ENCODE data around the gene LIPC. TPM values are rescaled to one million over a fixed set of nuclear protein-coding genes. Genes with fewer than 3 reads are reported as not detected.

The LIPC gene
- total RNA-seq, 2 donors from 2014 or later, result 0.50 to 0.68 TPM

DNA sequence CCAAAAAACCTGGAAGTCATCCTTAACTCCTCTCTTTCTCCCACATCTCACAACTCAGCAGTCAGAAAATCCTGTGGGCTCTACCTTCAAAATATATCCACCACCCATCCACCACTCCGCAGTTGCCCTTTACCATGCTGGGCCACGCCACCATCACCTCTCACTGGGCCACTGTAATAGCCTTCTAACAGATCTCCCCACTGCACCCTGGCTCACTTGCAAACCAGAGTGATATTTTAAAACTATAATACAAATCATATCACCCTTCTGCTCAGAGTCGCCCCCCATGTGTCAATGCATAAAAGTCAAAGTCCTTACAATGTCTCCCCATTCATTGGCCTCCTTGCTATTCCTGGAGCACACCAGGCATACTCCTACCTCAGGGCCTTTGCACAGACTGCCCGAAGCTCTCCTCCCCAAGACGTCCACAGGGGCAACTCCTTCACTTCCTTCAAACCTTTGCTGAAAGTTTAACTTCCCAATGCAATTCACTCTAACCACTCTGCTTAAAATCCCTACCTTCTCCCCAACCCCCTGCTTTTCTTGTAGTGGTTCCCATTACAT lies 1.5 kb upstream of the LIPC start:
- intact Hi-C loops (cut with DNase I), result loop anchor here in 1 of 2 donors (10.0 kb wide), 1 partner anchor 324 kb away; no protein-coding TSS in a partner anchor
- no peak for DNase-seq

DNA sequence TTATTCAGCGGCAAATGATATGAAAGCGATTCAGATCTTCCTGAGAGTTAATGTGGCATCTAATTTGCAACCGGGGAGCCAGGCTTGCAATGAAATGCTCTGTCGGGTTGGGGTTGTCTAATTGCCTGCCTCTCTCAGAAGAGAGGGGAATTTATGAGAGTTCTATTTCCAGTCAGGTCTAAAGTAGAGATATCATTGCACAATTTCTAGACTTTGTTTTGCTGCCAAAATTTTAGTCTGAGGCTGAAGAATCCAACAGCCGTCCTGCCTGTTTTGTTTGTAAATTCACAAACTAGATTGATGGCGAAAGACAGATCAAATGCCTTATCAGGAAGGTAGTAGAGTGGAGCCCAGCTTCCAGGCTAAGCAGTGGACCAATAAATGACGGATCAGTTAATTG lies 610 bp downstream of the LIPC start:
- ATAC-seq (peak in 1 of 2 donors; percentile 64), DNase-seq (no peak)
- intact Hi-C loops (cut with DNase I), result loop anchor here in 1 of 2 donors (10.0 kb wide), 1 partner anchor 322 kb away; no protein-coding TSS in a partner anchor

More for the DNA sequence above, 1.5 kb upstream of the LIPC start:
- no peak for ATAC-seq

DNA sequence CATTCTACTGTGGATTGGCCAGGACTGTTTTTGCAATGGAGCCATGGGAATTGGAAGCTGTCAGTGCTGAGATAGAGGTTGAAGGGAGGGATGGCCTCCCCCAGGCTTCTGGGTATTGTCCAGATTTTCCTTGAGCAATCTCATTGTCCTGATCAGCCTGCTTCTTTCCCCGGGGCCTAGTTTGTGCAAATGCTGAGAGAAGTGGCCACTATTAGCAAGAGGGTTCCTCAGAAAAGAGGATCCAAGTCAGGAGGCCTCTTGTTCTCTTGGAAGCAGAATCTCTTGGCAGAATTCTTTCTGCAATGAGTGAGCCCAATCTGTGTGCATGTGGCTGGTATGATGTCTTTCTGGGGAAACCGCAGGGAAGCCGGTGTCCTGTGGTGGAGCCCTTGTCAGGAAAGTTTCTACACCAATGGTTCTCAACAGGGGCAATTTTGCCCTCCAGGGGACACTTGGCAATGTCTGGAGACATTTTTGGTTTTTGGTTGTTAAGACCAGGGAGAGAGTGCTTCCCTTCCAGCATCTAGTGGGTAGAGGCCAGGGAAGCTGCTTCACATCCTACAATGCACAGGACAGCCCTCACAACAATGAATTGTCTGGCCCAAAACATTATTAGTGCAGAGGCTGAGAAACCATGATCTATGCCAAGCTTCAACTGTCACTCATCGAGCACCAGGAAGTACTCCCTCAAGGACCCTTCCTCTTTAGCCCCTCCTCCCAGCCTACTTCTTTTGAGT lies 2.0 kb downstream of the LIPC start:
- ATAC-seq (peak; percentile 26 to 63), DNase-seq (no peak)
- intact Hi-C loops (cut with DNase I), result loop anchor here in 1 of 2 donors (10.0 kb wide), 1 partner anchor 321 kb away; no protein-coding TSS in a partner anchor

DNA sequence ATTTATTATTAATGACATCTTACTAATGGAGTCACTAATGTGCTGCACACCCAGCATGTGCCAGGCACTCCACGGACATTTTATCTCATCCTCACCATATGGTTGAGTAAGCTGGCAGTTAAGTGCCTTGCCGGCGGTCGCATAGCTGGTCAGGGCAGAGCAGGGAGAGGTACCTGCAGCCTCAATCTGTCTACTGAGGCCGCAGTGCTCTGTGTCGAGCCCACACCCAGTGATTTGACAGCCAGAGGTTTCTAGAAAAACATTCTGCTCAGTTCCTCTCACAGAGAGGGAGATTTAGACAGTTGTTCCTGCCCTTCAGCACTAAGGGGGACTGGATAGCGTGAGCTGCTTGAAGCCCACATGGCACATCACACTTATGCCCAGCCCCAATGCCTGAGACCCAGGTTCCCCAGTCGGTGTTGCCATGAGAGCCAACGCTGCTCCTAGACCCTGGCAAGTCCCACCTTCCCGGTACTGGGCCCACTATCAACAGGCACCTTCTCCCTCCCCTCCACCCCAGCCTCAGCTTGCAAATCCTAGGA lies 2.6 kb downstream of the LIPC start:
- intact Hi-C loops (cut with DNase I), result loop anchor here in 1 of 2 donors (10.0 kb wide), 1 partner anchor 320 kb away; no protein-coding TSS in a partner anchor
- ATAC-seq (no peak), DNase-seq (no peak)

DNA sequence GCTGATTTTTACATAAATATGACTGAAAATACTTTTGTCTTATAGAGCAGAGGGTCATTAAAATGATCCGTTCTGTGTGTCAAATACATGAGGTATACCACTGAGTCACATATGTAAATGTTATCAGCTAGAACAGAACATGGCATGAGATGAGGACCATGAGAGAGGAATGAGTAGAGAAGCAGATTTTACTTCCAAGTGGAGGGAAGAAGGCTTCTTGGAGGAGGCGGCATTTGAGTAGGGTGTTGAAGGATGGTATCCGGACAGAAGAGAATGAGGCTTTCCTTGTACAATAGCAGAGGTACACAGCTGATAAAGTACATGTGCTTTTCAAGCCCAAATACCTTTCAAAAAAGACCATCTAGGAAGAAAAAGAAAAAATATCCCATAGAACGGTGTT lies 4.8 kb downstream of the LIPC start:
- DNase-seq (no peak), ATAC-seq (no peak)
- intact Hi-C loops (cut with DNase I), result loop anchor here in 1 of 2 donors (5.0 to 10.0 kb wide), 2 partner anchors 104 to 318 kb away; no protein-coding TSS in a partner anchor

DNA sequence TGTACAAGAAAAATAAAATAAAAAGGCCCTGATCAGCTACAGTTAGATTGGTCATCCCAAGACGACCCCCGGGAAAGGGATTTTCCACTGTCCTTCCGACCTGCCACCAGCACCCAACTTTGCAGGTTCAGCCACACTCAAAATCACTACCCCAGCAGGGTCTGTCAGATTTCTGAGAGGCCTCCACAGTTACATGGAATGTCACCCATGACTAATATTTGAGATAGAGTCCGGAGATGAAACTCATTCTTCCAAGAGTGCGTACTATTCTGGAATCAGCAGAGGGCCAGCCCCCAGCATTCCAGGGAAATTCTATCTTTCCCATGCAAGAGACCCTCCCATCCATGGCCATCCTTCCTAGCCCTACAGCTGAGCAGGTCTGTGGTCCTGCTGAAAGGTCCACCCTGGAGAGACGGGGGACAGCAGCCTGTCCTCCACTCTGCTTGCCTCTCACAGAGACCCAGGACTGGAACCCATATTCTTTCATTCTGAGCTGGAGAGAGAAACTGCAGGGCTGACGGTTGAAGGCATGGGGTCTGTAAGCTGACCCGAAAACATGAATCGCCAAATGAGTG lies 5.8 kb downstream of the LIPC start:
- ATAC-seq, result no peak

DNA sequence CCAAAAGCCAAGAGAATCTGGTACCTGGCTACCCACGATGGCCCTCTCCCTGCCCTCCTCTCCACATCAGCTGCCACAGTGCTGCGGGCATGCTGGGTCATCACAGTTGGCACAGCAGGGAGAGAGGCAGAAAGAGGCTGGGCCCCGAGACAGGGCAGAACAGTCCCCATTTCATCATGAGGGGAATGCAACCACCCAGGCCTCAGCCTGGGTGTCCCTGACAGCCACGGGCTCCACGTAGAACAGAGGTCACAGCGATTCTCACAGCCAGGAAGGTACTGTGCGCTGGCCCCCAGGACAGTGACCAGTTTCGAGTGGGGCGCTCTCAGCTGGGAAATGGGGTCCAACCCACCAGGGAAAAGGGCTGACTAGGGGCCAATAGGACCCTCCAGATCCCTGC lies 6.3 kb downstream of the LIPC start:
- intact Hi-C loops (cut with DNase I), result loop anchor here in 1 of 2 donors (5.0 to 10.0 kb wide), 2 partner anchors 106 to 317 kb away; no protein-coding TSS in a partner anchor
- DNase-seq (no peak), ATAC-seq (no peak)

More for the DNA sequence above, 5.8 kb downstream of the LIPC start:
- DNase-seq, result no peak
- intact Hi-C loops (cut with DNase I), result loop anchor here in 1 of 2 donors (5.0 to 10.0 kb wide), 2 partner anchors 105 to 317 kb away; no protein-coding TSS in a partner anchor

DNA sequence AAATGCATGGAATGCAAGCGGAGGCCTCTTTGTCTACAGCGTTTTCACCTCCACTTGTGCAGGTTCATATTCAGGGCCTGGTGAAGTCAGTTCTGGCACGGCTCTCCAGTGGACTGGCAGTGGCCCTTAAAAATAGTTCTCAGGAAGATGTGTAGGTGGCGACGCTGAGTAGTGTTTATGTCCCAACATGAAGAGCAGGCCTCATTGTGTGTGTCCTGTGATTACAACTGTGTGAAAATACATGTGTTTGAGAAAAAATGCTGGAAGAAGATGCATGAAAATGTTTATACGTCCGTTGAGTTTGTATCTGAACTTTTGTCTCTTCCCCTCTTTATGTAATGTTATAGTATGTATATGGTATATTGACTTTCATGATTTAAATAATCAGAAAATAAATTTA lies 7.2 kb downstream of the LIPC start:
- ATAC-seq (peak; percentile 56 to 67), DNase-seq (peak; percentile 68)
- intact Hi-C loops (cut with DNase I), result loop anchor here in 1 of 2 donors (5.0 to 10.0 kb wide), 2 partner anchors 107 to 316 kb away; no protein-coding TSS in a partner anchor

DNA sequence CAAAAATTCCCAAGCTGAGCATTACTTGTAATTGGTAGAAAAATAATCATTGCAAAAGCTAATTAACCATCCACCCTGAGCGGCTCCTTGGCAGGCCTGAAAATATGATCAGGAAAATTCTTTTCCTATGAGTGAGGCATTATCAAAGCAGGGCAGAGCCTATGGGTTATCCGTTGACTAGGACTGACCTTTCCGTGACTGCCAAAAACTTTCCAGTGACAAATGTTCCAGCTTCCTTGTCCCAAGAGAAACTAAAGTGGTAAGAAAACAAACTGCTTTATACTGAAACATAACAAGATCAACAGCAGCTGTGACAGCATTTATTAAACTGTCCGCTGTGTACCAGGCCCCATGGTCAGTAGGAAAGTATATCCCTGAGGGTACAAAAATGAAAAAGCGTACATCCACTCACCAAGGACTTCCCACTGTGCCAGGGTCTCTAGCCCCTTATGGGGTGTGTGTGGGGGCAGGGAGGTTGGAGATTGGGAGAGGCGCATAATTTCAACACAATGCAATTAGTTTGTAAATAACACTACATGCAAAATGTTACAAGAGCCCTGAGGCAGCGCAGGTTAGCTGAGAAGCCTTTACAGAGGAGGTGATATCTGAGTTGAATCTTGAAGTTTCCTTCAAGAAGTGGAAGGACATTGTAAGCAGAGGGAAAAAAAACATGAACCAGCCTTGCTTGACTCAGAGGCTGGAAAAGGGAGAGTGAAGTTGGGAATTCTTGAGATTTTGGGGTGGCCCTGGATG lies 8.5 kb downstream of the LIPC start:
- intact Hi-C loops (cut with DNase I), result loop anchor here in 1 of 2 donors (5.0 to 10.0 kb wide), 2 partner anchors 47 to 184 kb away; no protein-coding TSS in a partner anchor
- peak; percentile 71 to 87 for ATAC-seq

DNA sequence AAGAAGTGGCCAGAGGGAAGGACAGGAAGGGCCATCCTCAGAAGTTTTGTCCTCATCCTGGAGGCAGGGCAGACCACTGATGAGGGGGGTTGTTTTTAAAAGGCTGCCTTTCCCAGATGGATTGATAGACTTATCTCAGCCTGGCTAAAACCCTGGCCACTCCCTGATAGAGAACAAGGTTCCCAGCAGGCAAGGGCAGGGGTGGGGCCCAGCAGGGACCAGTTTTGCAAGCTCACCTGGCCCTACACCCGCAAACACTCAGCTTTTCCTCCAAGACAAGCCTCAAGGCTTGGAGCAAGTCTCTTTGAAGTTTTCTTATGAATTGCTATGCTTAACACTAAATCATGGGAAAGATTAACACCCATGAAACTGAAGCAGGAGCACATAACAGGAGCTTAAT lies 9.1 kb downstream of the LIPC start:
- intact Hi-C loops (cut with DNase I), result loop anchor here in 1 of 2 donors (5.0 to 10.0 kb wide), 2 partner anchors 46 to 184 kb away; no protein-coding TSS in a partner anchor
- DNase-seq (no peak), ATAC-seq (no peak)

More for the DNA sequence above, 8.5 kb downstream of the LIPC start:
- DNase-seq, result no peak

DNA sequence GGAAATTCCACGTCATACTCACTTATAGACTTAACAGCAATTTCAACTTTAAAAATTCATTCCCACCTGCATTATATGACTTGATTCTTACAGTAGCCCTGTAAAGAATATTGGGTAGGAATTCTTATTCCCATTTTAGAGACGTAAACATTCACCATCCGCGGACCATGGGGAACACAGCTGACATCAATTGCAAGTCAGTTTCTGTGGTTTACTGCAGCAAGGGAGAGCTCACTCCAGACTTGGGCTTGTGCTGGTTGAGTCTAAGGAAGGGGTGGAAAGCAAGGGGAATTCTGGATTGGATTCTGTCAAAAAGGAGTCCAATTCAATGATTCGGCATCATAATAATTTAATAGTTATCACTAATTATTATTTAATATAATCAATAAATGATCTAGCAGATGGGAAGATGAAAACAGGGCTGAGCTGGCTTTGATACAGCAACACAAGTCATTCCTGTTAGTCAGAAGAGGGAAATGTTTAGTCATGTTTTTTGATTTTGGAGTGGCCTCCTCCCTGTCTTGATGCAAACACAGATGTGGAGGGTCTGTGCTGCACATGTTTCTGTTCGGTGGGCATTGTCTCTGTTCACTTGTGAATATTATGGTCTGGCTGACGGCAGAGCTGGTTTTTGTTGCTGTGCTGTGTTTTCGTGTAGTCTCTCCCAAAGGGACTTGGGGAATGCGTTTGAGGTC lies 9.7 kb downstream of the LIPC start:
- peak in 1 of 2 donors; percentile 41 for ATAC-seq
- intact Hi-C loops (cut with DNase I), result loop anchor here in 1 of 2 donors (5.0 to 10.0 kb wide), 2 partner anchors 46 to 183 kb away; no protein-coding TSS in a partner anchor

DNA sequence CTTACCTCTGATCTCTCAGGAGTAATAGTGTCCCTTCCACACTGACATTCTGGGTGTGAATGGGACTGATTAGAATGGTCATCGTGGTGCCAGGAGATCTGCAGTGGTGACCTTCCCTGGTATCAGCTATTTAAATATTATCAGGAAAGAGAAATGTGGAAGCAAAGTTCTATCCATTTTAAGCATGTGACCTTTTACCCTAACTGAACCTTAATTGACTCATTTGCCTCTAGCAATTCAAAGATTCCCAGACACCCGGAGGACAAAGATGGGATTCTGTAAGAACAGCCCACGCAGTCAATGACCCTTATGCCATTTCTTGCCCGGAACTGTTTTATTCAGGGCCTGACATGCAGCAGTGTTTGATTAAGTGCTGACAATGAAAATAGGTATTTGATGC lies 10.3 kb downstream of the LIPC start:
- DNase-seq (no peak), ATAC-seq (no peak)
- intact Hi-C loops (cut with DNase I), result loop anchor here in 1 of 2 donors (5.0 to 10.0 kb wide), 2 partner anchors 45 to 183 kb away; no protein-coding TSS in a partner anchor

More for the DNA sequence above, 9.7 kb downstream of the LIPC start:
- no peak for DNase-seq

DNA sequence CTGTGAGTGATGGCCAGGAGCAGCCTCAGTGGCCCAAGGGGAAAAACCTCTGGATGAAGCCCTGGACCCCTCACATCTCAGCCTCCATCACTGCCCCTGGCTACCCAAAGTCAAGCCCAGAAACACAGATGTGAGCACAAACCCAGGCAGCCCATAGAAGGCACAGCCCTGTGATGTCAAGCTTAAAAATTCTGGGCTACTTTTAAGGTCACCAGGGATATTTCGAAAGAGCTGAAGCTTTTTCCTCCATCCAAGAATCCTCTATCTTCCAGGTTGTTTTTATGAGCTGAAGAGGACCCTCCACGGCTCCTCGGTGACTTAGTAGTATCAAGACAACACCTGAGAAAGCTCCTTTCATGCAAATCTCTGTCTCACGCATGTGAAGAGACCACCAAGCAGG lies 11.5 kb downstream of the LIPC start:
- no peak for ATAC-seq
- intact Hi-C loops (cut with DNase I), result loop anchor here in 1 of 2 donors (5.0 to 10.0 kb wide), 2 partner anchors 44 to 181 kb away; no protein-coding TSS in a partner anchor
- DNase-seq, result no peak

DNA sequence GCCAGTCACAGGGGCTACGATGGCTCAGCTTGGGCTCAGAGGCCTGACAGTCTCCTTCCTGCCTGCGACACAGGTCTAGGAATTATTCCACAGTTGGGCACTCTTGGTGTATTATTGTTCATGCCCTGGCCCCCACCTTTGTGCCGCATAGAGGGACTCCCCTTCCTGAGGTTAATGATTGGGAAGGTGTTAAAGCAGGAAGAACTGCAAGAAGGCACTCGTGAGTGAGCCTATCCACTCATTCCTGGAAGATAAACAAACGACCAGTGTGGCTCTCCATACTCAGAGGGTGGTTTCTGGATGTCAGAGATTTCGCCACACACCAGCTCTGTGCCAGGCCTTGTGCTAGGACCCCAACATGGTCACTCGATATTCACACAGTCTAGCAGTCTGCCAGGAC lies 12.3 kb downstream of the LIPC start:
- DNase-seq (no peak), ATAC-seq (no peak)
- intact Hi-C loops (cut with DNase I), result loop anchor here in 1 of 2 donors (5.0 to 10.0 kb wide), 2 partner anchors 43 to 181 kb away; no protein-coding TSS in a partner anchor

DNA sequence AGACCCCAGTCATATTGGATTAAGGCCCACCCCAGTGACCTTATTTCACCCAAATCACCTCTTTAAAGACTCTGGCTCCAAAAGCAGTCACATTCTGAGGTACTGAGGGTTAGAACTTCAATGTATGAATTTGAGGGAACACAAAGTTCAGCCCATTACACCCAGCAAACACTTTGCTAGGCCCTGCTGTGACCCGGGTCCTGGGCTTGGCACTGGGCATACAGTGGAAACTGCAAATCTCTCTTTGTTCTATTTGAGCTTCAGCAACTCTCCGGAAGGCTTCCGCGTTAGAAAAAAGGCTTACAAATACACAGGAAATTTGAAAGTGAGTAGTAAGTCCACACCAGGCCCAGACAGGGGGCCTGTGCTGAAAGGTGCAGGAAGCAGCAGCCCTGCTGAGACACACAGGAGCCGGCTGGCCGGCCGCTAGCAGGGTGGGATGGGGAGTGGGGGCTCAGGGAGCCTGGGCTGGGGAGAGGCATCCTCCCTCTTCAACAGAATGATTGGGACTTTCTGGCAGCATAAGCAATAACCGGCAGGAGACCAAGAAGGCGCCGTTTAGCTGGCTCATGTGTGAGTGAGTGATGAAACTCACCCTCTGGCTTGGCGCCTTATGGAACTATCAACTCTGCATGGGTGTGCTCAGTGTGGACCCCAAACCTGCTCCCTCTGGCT lies 13.0 kb downstream of the LIPC start:
- DNase-seq, result peak; percentile 41
- intact Hi-C loops (cut with DNase I), result loop anchor here in 1 of 2 donors (5.0 to 10.0 kb wide), 2 partner anchors 43 to 180 kb away; no protein-coding TSS in a partner anchor
- no peak for ATAC-seq

DNA sequence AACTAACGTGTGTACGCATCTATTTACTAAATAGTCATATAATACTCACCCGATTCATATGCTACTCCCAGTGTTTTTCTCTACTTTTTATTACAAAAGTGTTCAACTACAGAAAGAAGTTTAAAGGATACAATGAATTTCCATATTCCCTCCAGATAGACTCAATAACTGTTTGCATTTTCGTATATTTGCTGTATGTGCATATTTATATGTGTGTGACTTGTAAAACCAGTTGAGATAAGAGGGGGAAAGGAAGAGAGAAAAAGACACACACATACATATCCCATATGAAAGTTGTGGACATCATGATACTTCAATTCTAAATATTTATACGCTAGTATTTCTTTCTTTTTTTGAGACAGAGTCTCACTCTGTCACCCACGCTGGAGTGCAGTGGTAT lies 14.1 kb downstream of the LIPC start:
- no peak for DNase-seq
- ATAC-seq, result no peak
- intact Hi-C loops (cut with DNase I), result loop anchor here in 1 of 2 donors (10.0 kb wide), 1 partner anchor 179 kb away; no protein-coding TSS in a partner anchor

DNA sequence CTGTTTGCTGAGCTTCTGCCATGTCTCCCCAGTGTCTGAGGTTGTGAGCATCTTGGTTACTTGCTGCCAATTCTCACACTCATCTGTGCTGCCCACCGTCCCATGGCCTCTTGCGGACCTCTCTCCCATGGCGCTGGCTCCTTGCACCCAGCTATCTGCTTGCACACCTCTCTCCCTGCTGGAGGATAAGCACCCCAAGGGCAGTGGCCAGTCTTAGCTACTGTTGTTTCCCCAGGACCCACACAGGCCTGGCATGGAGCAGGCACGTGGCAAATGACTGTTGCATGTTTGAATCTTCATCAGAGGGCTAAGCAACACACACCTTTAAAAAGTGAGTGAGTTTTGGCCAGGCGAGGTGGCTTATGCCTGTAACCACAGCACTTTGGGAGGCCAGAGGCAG lies 14.7 kb downstream of the LIPC start:
- DNase-seq (no peak), ATAC-seq (no peak)
- intact Hi-C loops (cut with DNase I), result loop anchor here in 1 of 2 donors (10.0 kb wide), 1 partner anchor 178 kb away; no protein-coding TSS in a partner anchor
